ENCODE measurements around the gene MDFIC2. TPM values are rescaled to one million over a fixed set of nuclear protein-coding genes. Genes with fewer than 3 reads are reported as not detected.
"Not testable (repeated sequence)": the region's sequence is repeated elsewhere in the genome, so short reads cannot be mapped to it uniquely, and the experiment has no call there.

Gene MDFIC2
- total and polyA plus RNA-seq, 7 donors: not detected

- Histone ChIP-seq H3K4me1 (no peaks in the 10 kb centered on the region), H3K4me3 (no peak overlapping the region), H3K27ac (no peak overlapping the region), H3K36me3 (no peaks in the 10 kb centered on the region), H3K9me3 (no peaks in the 10 kb centered on the region), H3K27me3 (no peaks in the 10 kb centered on the region)
- DNase-seq: no peak
- TF ChIP-seq CTCF (IDR thresholded peaks at IDR 0.05): no peak
- no peak for TF ChIP-seq POLR2A (IDR thresholded peaks at IDR 0.05)
- no peak for TF ChIP-seq POLR2AphosphoS5 (IDR thresholded peaks at IDR 0.05)
- TF ChIP-seq EP300 (IDR thresholded peaks at IDR 0.05): no peak
- intact Hi-C loops (cut with DNase I): loop anchor here (10.0 kb wide), 1 partner anchor 257 kb away; no protein-coding TSS in a partner anchor
Observed at GRCh38 chr3:70352215-70352614, 39.8 kb upstream of the MDFIC2 start.

- WGBS, 2 donors: 8 to 68% methylated on average over 1 of the region's 1 CpG
- no peak for DNase-seq
- Histone ChIP-seq H3K27me3 (no peaks in the 10 kb centered on the region), H3K4me3 (no peak overlapping the region), H3K9me3 (no peaks in the 10 kb centered on the region), H3K4me1 (no peaks in the 10 kb centered on the region), H3K36me3 (no peaks in the 10 kb centered on the region), H3K27ac (no peak overlapping the region)
- TF ChIP-seq EP300 (IDR thresholded peaks at IDR 0.05) (no peak), POLR2A (IDR thresholded peaks at IDR 0.05) (no peak), CTCF (IDR thresholded peaks at IDR 0.05) (no peak), POLR2AphosphoS5 (IDR thresholded peaks at IDR 0.05) (no peak)
- intact Hi-C loops (cut with DNase I): no loop called here
Observed at GRCh38 chr3:70342149-70342548, 29.7 kb upstream of the MDFIC2 start.

- H3K36me3 ChIP-seq; H3K9me3 ChIP-seq; H3K27ac ChIP-seq; DNase-seq; intact Hi-C loops (cut with DNase I); H3K27me3 ChIP-seq; H3K4me3 ChIP-seq; H3K4me1 ChIP-seq: not testable (repeated sequence)
- WGBS, 2 donors: 91 to 93% methylated on average over 1 of the region's 1 CpG
Observed at GRCh38 chr3:70336885-70337284, 24.4 kb upstream of the MDFIC2 start.

GRCh38 chr3:70333080-70333479 lies 20.6 kb upstream of the MDFIC2 start:
- intact Hi-C loops (cut with DNase I): no loop called here
- Histone ChIP-seq H3K27ac (no peak overlapping the region), H3K4me1 (no peaks in the 10 kb centered on the region), H3K9me3 (no peaks in the 10 kb centered on the region), H3K36me3 (no peaks in the 10 kb centered on the region), H3K4me3 (no peak overlapping the region), H3K27me3 (no peaks in the 10 kb centered on the region)
- no peak for DNase-seq
- TF ChIP-seq EP300 (IDR thresholded peaks at IDR 0.05) (no peak), CTCF (IDR thresholded peaks at IDR 0.05) (no peak), POLR2A (IDR thresholded peaks at IDR 0.05) (no peak), POLR2AphosphoS5 (IDR thresholded peaks at IDR 0.05) (no peak)
- 81 to 89% methylated on average over 3 of the region's 3 CpGs for WGBS, 2 donors

GRCh38 chr3:70315021-70315420 lies 2.6 kb upstream of the MDFIC2 start:
- 74 to 79% methylated on average over 1 of the region's 1 CpG for WGBS, 2 donors
- H3K27me3 ChIP-seq: no peaks in the 10 kb centered on the region
- no peaks in the 10 kb centered on the region for H3K4me1 ChIP-seq
- intact Hi-C loops (cut with DNase I): no loop called here
- no peak overlapping the region for H3K4me3 ChIP-seq
- H3K9me3 ChIP-seq: no peaks in the 10 kb centered on the region
- no peaks in the 10 kb centered on the region for H3K36me3 ChIP-seq
- no peak for TF ChIP-seq EP300 (IDR thresholded peaks at IDR 0.05)
- no peak for TF ChIP-seq CTCF (IDR thresholded peaks at IDR 0.05)
- no peak for TF ChIP-seq POLR2AphosphoS5 (IDR thresholded peaks at IDR 0.05)
- no peak for TF ChIP-seq POLR2A (IDR thresholded peaks at IDR 0.05)
- no peak for DNase-seq
- no peak overlapping the region for H3K27ac ChIP-seq
